HG03175 (cell line): ENCODE results near the gene KRTAP10-10.
"Not testable (repeated sequence)": the region's sequence is repeated elsewhere in the genome, so short reads cannot be mapped to it uniquely, and the experiment has no call there.

ENCODE experiments used
- ATAC-seq: cut with Tn5 transposase; IDR thresholded peaks from one replicate; pipeline ENCODE4 v1.9.1; 2021; ENCODE audit warnings: mild to moderate bottlenecking, moderate library complexity; ENCODE audit not compliant: unreplicated experiment

The KRTAP10-10 gene

GRCh38 chr21:44602463-44602850 lies 34.7 kb upstream of the KRTAP10-10 start:
- no peak for ATAC-seq

- no peak for ATAC-seq
These were observed 33.9 kb upstream of the KRTAP10-10 start for GRCh38 chr21:44603109-44603875.

GRCh38 chr21:44603911-44604310 lies 33.2 kb upstream of the KRTAP10-10 start:
- ATAC-seq, result no peak

- ATAC-seq, result no peak
These were observed 30.7 kb upstream of the KRTAP10-10 start for GRCh38 chr21:44606495-44606894.

- no peak for ATAC-seq
These were observed 28.0 kb upstream of the KRTAP10-10 start for GRCh38 chr21:44609193-44609592.

GRCh38 chr21:44610157-44610843 lies 26.9 kb upstream of the KRTAP10-10 start:
- ATAC-seq, result not testable (repeated sequence)

GRCh38 chr21:44611551-44611950 lies 25.6 kb upstream of the KRTAP10-10 start:
- ATAC-seq, result no peak

- no peak for ATAC-seq
These were observed 25.1 kb upstream of the KRTAP10-10 start, which contains the start of gene KRTAP10-8 for GRCh38 chr21:44612029-44612486. Gene KRTAP10-8 (plus strand): TSS chr21:44612079. CDS start chr21:44612101, 22 bp downstream.

- ATAC-seq, result no peak
These were observed 24.4 kb upstream of the KRTAP10-10 start for GRCh38 chr21:44612669-44613229.

GRCh38 chr21:44613386-44614155 lies 23.6 kb upstream of the KRTAP10-10 start:
- ATAC-seq, result no peak

GRCh38 chr21:44614161-44614631 lies 23.0 kb upstream of the KRTAP10-10 start:
- ATAC-seq, result no peak

GRCh38 chr21:44614961-44615391 lies 22.2 kb upstream of the KRTAP10-10 start:
- no peak for ATAC-seq

- ATAC-seq, result no peak
These were observed 21.7 kb upstream of the KRTAP10-10 start for GRCh38 chr21:44615466-44615865.

- no peak for ATAC-seq
These were observed 21.1 kb upstream of the KRTAP10-10 start for GRCh38 chr21:44615911-44616590.

GRCh38 chr21:44616591-44616926 lies 20.6 kb upstream of the KRTAP10-10 start:
- no peak for ATAC-seq

GRCh38 chr21:44617071-44617501 lies 20.1 kb upstream of the KRTAP10-10 start:
- no peak for ATAC-seq

- ATAC-seq, result no peak
These were observed 18.7 kb upstream of the KRTAP10-10 start for GRCh38 chr21:44618504-44618903.

- no peak for ATAC-seq
These were observed 18.2 kb upstream of the KRTAP10-10 start for GRCh38 chr21:44618909-44619308.

GRCh38 chr21:44619886-44620285 lies 17.3 kb upstream of the KRTAP10-10 start:
- ATAC-seq, result no peak

- no peak for ATAC-seq
These were observed 13.6 kb upstream of the KRTAP10-10 start for GRCh38 chr21:44623575-44623974.
